Prostate gland (tissue), 2 donors: ENCODE results near the gene TNFRSF25. TPM values are rescaled to one million over a fixed set of nuclear protein-coding genes. Genes with fewer than 3 reads are reported as not detected.

Source experiments
- DNase-seq: peaks from one replicate; pipeline ENCODE4 v3.0.0-alpha.2; 2019; ENCODE audit warnings: low spot score
- H3K27ac ChIP-seq, 2 donors: fragments of 200-600 bp; sonication (generic); 2 replicates each; pipeline ENCODE4 v1.5.1; 2017 to 2019
- H3K27me3 ChIP-seq: fragments of 200-600 bp; sonication (generic); replicated peaks from 2 replicates; pipeline ENCODE4 v1.5.1; 2019; ENCODE audit not compliant: insufficient read depth
- H3K36me3 ChIP-seq, 2 donors: fragments of 200-600 bp; sonication (generic); 1 replicate in 1 of 2; 2 replicates in 1 of 2; pipeline versions ENCODE4 v1.5.1 to v1.8.1; 2017 to 2019
- H3K4me1 ChIP-seq: fragments of 200-600 bp; sonication (generic); replicated peaks from 2 replicates; pipeline ENCODE4 v1.5.1; 2019
- H3K4me3 ChIP-seq, 2 donors: fragments of 200-600 bp; sonication (generic); 2 replicates each; pipeline ENCODE4 v1.5.1; 2017 to 2019
- H3K9me3 ChIP-seq: fragments of 200-600 bp; sonication (generic); 2 replicates; pipeline ENCODE4 v1.5.1; 2017
- CTCF ChIP-seq, 4 experiments: fragments of 200-600 bp in 2 of 4; fragments of 450-650 bp in 2 of 4; sonication (generic) in 2 of 4; IDR thresholded peaks; 1 replicate in 3 of 4; 2 replicates in 1 of 4; pipeline ENCODE4 v1.5.1; 2016 to 2019; ENCODE audit warnings: antibody characterized with exemption in 4 of 4, mild to moderate bottlenecking in 2 of 4, moderate library complexity in 2 of 4
- POLR2A ChIP-seq: fragments of 450-650 bp; IDR thresholded peaks from one replicate; pipeline ENCODE4 v1.6.1; 2016; ENCODE audit warnings: antibody characterized with exemption, mild to moderate bottlenecking
- POLR2AphosphoS5 ChIP-seq: sonication (generic); formaldehyde crosslinking; IDR thresholded peaks from one replicate; pipeline ENCODE4 v1.6.1; 2017; ENCODE audit warnings: antibody characterized with exemption
- WGBS: methylation state at CpG from one replicate; pipeline ENCODE4 v1.1.5; 2018; 5-methylcytosine and 5-hydroxymethylcytosine counted together
- intact Hi-C: fragments of 100-400 bp; cut with DNase I; formaldehyde crosslinking; loops from one replicate; pipeline ENCODE4 v1.14.2; 2022
- total RNA-seq, 2 donors: library from RNA; depleted of rRNA; stranded (reverse); fragments of >200 nt; gene quantifications; one replicate each; pipeline ENCODE4 v1.1.0, GENCODE V29; 2016

TNFRSF25 gene
- total RNA-seq, 2 donors from 2014 or later = 15.2 to 22.7 TPM

- intact Hi-C loops = no loop called here
- WGBS = 1% methylated on average over 10 of the region's 48 CpGs
- H3K27me3 ChIP-seq = no peaks in the 10 kb centered on the region
These were observed 46.6 kb downstream of the TNFRSF25 start for GRCh38 chr1:6419397-6419803.

GRCh38 chr1:6418668-6419396, 47.1 kb downstream of the TNFRSF25 start:
- intact Hi-C loops = no loop called here
- no peak for TF ChIP-seq CTCF (IDR thresholded peaks at IDR 0.05)
- TF ChIP-seq POLR2AphosphoS5 = no peak
- TF ChIP-seq POLR2A = no peak
- H3K4me1 ChIP-seq = peaks cover 13% of the 10 kb centered on the region
- H3K9me3 ChIP-seq = no peaks in the 10 kb centered on the region
- H3K36me3 ChIP-seq = no peaks in the 10 kb centered on the region
- H3K4me3 ChIP-seq = peak overlapping the region; percentile 23 to 39
- no peaks in the 10 kb centered on the region for H3K27me3 ChIP-seq
- H3K27ac ChIP-seq = no peak overlapping the region
- DNase-seq = no peak
- WGBS = 10% methylated on average over 69 of the region's 69 CpGs

More at GRCh38 chr1:6419397-6419803, 46.6 kb downstream of the TNFRSF25 start:
- Histone ChIP-seq H3K4me1 (peaks cover 14% of the 10 kb centered on the region), H3K4me3 (peak overlapping the region; percentile 23 to 39), H3K27ac (no peak overlapping the region), H3K9me3 (no peaks in the 10 kb centered on the region), H3K36me3 (no peaks in the 10 kb centered on the region)
- DNase-seq = no peak
- TF ChIP-seq CTCF (IDR thresholded peaks at IDR 0.05) = no peak

GRCh38 chr1:6417961-6418667, 47.9 kb downstream of the TNFRSF25 start:
- Histone ChIP-seq H3K4me3 (no peak overlapping the region), H3K4me1 (peaks cover 10% of the 10 kb centered on the region), H3K27ac (no peak overlapping the region), H3K27me3 (no peaks in the 10 kb centered on the region), H3K9me3 (no peaks in the 10 kb centered on the region), H3K36me3 (no peaks in the 10 kb centered on the region)
- WGBS = 57% methylated on average over 8 of the region's 8 CpGs
- DNase-seq = no peak
- intact Hi-C loops = no loop called here
- no peak for TF ChIP-seq CTCF (IDR thresholded peaks at IDR 0.05)
- TF ChIP-seq POLR2AphosphoS5 = no peak

- H3K36me3 ChIP-seq = no peaks in the 10 kb centered on the region
- no peak for DNase-seq
- intact Hi-C loops = no loop called here
These were observed 49.1 kb downstream of the TNFRSF25 start for GRCh38 chr1:6416906-6417305.

More at GRCh38 chr1:6416906-6417305, 49.1 kb downstream of the TNFRSF25 start:
- no peak for TF ChIP-seq POLR2A
- TF ChIP-seq POLR2AphosphoS5 = no peak
- no peak for TF ChIP-seq CTCF (IDR thresholded peaks at IDR 0.05)
- Histone ChIP-seq H3K4me3 (no peak overlapping the region), H3K4me1 (peaks cover 10% of the 10 kb centered on the region), H3K9me3 (no peaks in the 10 kb centered on the region), H3K27me3 (no peaks in the 10 kb centered on the region), H3K27ac (no peak overlapping the region)
- 100% methylated on average over 5 of the region's 5 CpGs for WGBS
